SJCRH30 (cell line): ENCODE results near the gene TIMM17B. TPM values are rescaled to one million over a fixed set of nuclear protein-coding genes. Genes with fewer than 3 reads are reported as not detected.

Experiments used
- DNase-seq, 2 experiments: peaks; one replicate each; pipeline ENCODE4 v3.0.0-alpha.2; 2015 to 2020
- H3K27ac ChIP-seq: fragments of 250-450 bp; sonication (Bioruptor Pico); 2 replicates; pipeline ENCODE4 v1.5.1; 2020; ENCODE audit warnings: mild to moderate bottlenecking, moderate library complexity
- H3K27me3 ChIP-seq: fragments of 250-450 bp; sonication (Bioruptor Pico); 2 replicates; pipeline ENCODE4 v1.5.1; 2020; ENCODE audit warnings: mild to moderate bottlenecking, moderate library complexity
- H3K36me3 ChIP-seq: fragments of 250-450 bp; sonication (Bioruptor Pico); 2 replicates; pipeline ENCODE4 v1.5.1; 2020; ENCODE audit warnings: mild to moderate bottlenecking, moderate library complexity
- H3K4me1 ChIP-seq: fragments of 250-450 bp; sonication (Bioruptor Pico); 2 replicates; pipeline ENCODE4 v1.5.1; 2020; ENCODE audit warnings: mild to moderate bottlenecking, moderate library complexity
- H3K4me3 ChIP-seq: fragments of 250-450 bp; sonication (Bioruptor Pico); 2 replicates; pipeline ENCODE4 v1.5.1; 2020; ENCODE audit warnings: mild to moderate bottlenecking, moderate library complexity
- H3K9me3 ChIP-seq: fragments of 250-450 bp; sonication (Bioruptor Pico); replicated peaks from 2 replicates; pipeline ENCODE4 v1.5.1; 2020; ENCODE audit warnings: mild to moderate bottlenecking, moderate library complexity
- total RNA-seq: library from RNA; depleted of rRNA; stranded (reverse); fragments of >200 nt; shearing (Covaris generic); gene quantifications from 2 replicates; pipeline ENCODE4 v1.2.3, GENCODE V29; 2014

TIMM17B gene
- total RNA-seq, 1 experiment from 2014 or later = 43.5 TPM

- Histone ChIP-seq H3K9me3 (no peaks in the 10 kb centered on the region), H3K4me1 (no peaks in the 10 kb centered on the region), H3K4me3 (no peak overlapping the region), H3K36me3 (no peaks in the 10 kb centered on the region), H3K27me3 (no peaks in the 10 kb centered on the region), H3K27ac (no peak overlapping the region)
- DNase-seq = no peak
Observed at GRCh38 chrX:48927123-48927522, 29.6 kb upstream of the TIMM17B start.

GRCh38 chrX:48924270-48924669 lies 26.7 kb upstream of the TIMM17B start:
- Histone ChIP-seq H3K27me3 (no peaks in the 10 kb centered on the region), H3K4me1 (no peaks in the 10 kb centered on the region), H3K27ac (no peak overlapping the region), H3K36me3 (no peaks in the 10 kb centered on the region), H3K9me3 (no peaks in the 10 kb centered on the region), H3K4me3 (no peak overlapping the region)
- DNase-seq = no peak

- Histone ChIP-seq H3K27me3 (no peaks in the 10 kb centered on the region), H3K9me3 (no peaks in the 10 kb centered on the region), H3K4me3 (no peak overlapping the region), H3K27ac (no peak overlapping the region), H3K36me3 (no peaks in the 10 kb centered on the region), H3K4me1 (no peaks in the 10 kb centered on the region)
- no peak for DNase-seq
Observed at GRCh38 chrX:48923771-48924170, 26.2 kb upstream of the TIMM17B start.

- Histone ChIP-seq H3K36me3 (no peaks in the 10 kb centered on the region), H3K27ac (no peak overlapping the region), H3K4me3 (no peak overlapping the region), H3K27me3 (no peaks in the 10 kb centered on the region), H3K4me1 (peaks cover 3% of the 10 kb centered on the region; the same call in 1 of the 2 replicates), H3K9me3 (no peaks in the 10 kb centered on the region)
- DNase-seq = no peak
Observed at GRCh38 chrX:48920718-48921104, 23.1 kb upstream of the TIMM17B start.

- Histone ChIP-seq H3K27ac (no peak overlapping the region), H3K27me3 (no peaks in the 10 kb centered on the region), H3K4me1 (peaks cover 3% of the 10 kb centered on the region; the same call in 1 of the 2 replicates), H3K4me3 (no peak overlapping the region), H3K9me3 (no peaks in the 10 kb centered on the region), H3K36me3 (no peaks in the 10 kb centered on the region)
- no peak for DNase-seq
Observed at GRCh38 chrX:48919947-48920717, 22.6 kb upstream of the TIMM17B start.

- no peaks in the 10 kb centered on the region for H3K36me3 ChIP-seq
- no peak for DNase-seq
- H3K4me1 ChIP-seq = peaks cover 3% of the 10 kb centered on the region; the same call in 1 of the 2 replicates
- H3K27ac ChIP-seq = no peak overlapping the region
- H3K9me3 ChIP-seq = no peaks in the 10 kb centered on the region
- peak overlapping the region; percentile 67 for H3K4me3 ChIP-seq
- no peaks in the 10 kb centered on the region for H3K27me3 ChIP-seq
Observed at GRCh38 chrX:48919360-48919841, 21.8 kb upstream of the TIMM17B start.

- Histone ChIP-seq H3K9me3 (no peaks in the 10 kb centered on the region), H3K4me1 (peaks cover 3% of the 10 kb centered on the region; the same call in 1 of the 2 replicates), H3K27ac (no peak within 1 kb of the TSS), H3K4me3 (peak within 1 kb of the TSS; percentile 67), H3K27me3 (no peaks in the 10 kb centered on the region), H3K36me3 (no peaks in the 10 kb centered on the region)
- peak; percentile 89 for DNase-seq
Observed at GRCh38 chrX:48918643-48919340, 21.2 kb upstream of the TIMM17B start, which contains the start of gene PIM2. Gene PIM2, minus strand, starts transcription at chrX:48919024. Its CDS starts 190 bp downstream, at chrX:48918834.

- Histone ChIP-seq H3K27ac (no peak overlapping the region), H3K4me3 (peak overlapping the region; percentile 67), H3K27me3 (no peaks in the 10 kb centered on the region), H3K9me3 (no peaks in the 10 kb centered on the region), H3K4me1 (peaks cover 3% of the 10 kb centered on the region; the same call in 1 of the 2 replicates), H3K36me3 (no peaks in the 10 kb centered on the region)
- DNase-seq = no peak
Observed at GRCh38 chrX:48918301-48918642, 20.7 kb upstream of the TIMM17B start.

- Histone ChIP-seq H3K27me3 (no peaks in the 10 kb centered on the region), H3K36me3 (no peaks in the 10 kb centered on the region), H3K9me3 (no peaks in the 10 kb centered on the region), H3K4me3 (no peak overlapping the region), H3K4me1 (peaks cover 3% of the 10 kb centered on the region; the same call in 1 of the 2 replicates), H3K27ac (no peak overlapping the region)
- peak; percentile 79 to 86 for DNase-seq
Observed at GRCh38 chrX:48917139-48918001, 19.8 kb upstream of the TIMM17B start.

GRCh38 chrX:48914593-48915493 lies 17.3 kb upstream of the TIMM17B start:
- no peak overlapping the region for H3K27ac ChIP-seq
- no peaks in the 10 kb centered on the region for H3K36me3 ChIP-seq
- no peak for DNase-seq
- no peak overlapping the region for H3K4me3 ChIP-seq
- no peaks in the 10 kb centered on the region for H3K9me3 ChIP-seq
- no peaks in the 10 kb centered on the region for H3K27me3 ChIP-seq
- H3K4me1 ChIP-seq = peaks cover 3% of the 10 kb centered on the region; the same call in 1 of the 2 replicates

- Histone ChIP-seq H3K4me3 (no peak overlapping the region), H3K36me3 (no peaks in the 10 kb centered on the region), H3K27ac (no peak overlapping the region), H3K9me3 (no peaks in the 10 kb centered on the region), H3K4me1 (peaks cover 3% of the 10 kb centered on the region; the same call in 1 of the 2 replicates), H3K27me3 (no peaks in the 10 kb centered on the region)
- DNase-seq = no peak
Observed at GRCh38 chrX:48913605-48914366, 16.2 kb upstream of the TIMM17B start.

- no peaks in the 10 kb centered on the region for H3K4me1 ChIP-seq
- H3K36me3 ChIP-seq = no peaks in the 10 kb centered on the region
- peak; percentile 47 to 59 for DNase-seq
- peak within 1 kb of the TSS; percentile 10 for H3K27ac ChIP-seq
- H3K9me3 ChIP-seq = no peaks in the 10 kb centered on the region
- H3K27me3 ChIP-seq = no peaks in the 10 kb centered on the region
- H3K4me3 ChIP-seq = peak within 1 kb of the TSS; percentile 68
Observed at GRCh38 chrX:48911412-48912182, 14.0 kb upstream of the TIMM17B start, which contains the start of gene SLC35A2. Gene SLC35A2, minus strand, starts transcription at chrX:48911646. Its CDS starts 10 bp downstream, at chrX:48911636.
